Frontal cortex (tissue), 4 donors: ENCODE results near the gene DIP2B. TPM values are rescaled to one million over a fixed set of nuclear protein-coding genes. Genes with fewer than 3 reads are reported as not detected.
"Not testable (repeated sequence)": the region's sequence is repeated elsewhere in the genome, so short reads cannot be mapped to it uniquely, and the experiment has no call there.

Experiments
- DNase-seq, 2 donors: peaks; one replicate each; pipeline ENCODE4 v3.0.0; 2012; ENCODE audit warnings: low spot score in 2 of 2
- FAIRE-seq: peaks from 2 replicates; lab custom pipeline; 2012; peaks lifted over from hg19 to GRCh38; lab: Jason Lieb, UNC
- total RNA-seq: library from RNA; depleted of rRNA; stranded (reverse); fragments of >200 nt; gene quantifications from one replicate; pipeline ENCODE4 v1.2.3, GENCODE V29; 2014
- donor health status: control.
- donor health status: control.
- donor health status: control.

The DIP2B gene
- total RNA-seq, 1 donor from 2014 or later, result 48.5 TPM

DNA sequence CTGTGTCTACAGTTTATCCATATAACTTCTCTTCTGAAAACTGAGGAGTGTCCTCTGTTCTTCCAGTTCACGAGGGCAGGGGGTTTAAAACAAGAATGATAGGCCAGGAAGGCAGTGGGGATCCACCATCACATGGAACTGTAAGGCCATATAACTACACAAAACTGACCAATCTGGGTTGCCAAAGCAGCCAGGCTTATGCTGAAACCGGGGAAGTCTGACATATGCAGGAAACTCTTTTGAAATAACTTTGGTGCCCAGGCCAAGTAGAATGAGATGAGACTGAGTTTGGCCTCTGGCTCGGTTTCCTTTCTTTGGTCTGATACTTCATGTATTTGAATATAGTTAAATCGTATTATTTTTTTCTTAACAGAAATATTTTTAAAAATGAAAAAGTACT lies 241.1 kb downstream of the DIP2B start:
- DNase-seq (no peak), FAIRE-seq (no peak)

DNA sequence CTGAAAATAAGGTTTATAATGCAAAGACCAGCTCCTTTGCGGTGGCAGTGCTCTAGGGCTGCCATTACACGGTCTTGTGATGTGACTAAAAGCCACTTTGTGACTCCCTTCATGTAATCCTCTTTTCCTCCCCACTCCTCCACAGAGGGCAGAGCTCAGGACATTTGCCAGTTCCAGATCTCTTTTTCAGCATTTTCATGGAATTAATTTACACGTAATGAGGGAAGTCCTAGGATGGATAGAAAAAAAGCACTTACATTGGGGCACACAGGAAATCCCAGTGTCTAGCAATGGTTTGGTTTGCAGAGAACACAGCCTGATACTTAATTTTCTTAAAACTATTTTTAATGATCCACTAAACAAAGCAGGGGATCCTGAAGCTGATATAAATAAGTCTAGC lies 241.6 kb downstream of the DIP2B start:
- FAIRE-seq (no peak), DNase-seq (no peak)

DNA sequence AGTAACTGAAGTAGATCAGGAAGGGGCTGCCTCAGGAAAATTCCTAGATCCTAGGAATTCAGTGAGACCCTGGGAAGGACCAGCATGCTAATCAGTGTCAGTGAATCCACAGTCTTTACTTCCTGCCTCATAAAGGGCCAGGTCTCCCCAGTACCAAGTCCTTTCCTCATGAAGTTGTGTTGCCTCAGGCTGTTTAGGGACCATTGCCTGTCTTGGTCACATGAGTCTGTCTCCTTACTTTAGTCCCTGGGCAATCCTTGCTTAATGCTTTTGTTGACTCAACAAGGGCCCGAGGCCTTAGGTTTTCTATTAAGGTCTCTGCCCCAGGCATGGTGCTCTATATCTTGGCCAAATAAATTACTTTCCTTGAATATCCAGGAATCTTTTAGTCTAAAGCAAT lies 243.0 kb downstream of the DIP2B start:
- no peak for DNase-seq
- no peak for FAIRE-seq

DNA sequence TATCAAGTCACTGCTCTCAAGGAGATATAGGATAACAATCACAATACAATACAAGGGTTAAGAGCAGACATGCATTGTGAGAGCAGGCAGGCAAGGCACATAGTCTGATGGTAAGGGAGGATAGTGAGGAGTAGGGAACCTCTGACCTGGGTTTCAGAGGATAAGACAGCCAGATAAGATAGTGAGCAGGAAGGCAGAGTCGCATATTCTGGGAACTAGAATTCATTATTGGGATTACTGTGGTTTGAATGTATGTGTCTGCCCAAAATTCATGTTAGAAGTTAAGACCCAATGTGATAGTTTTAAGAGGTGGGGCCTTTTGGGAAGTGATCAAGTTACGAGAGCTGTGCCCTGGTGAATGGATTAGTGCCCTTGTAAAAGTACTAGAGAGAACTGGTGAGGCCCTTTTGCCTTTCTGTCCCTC lies 244.7 kb downstream of the DIP2B start:
- no peak for FAIRE-seq
- DNase-seq, result no peak

DNA sequence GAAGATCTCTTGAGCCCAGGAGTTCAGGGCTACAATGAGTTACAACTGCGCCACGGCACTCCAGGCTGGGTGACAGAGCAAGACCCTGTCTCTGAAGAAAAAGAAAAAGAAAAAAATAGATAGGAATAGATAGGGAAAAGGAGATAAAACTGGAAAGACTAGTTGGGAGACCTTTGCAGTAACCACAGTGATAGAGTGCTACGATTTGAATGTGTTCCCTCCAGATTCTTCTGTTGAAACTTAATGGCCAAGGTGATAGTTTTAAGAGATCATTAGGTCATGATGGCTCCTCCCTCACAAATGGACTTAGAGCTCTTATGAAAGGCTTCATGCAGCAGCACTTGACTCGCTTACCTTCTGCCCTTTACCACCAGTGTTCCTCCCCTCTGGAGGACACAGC lies 245.6 kb downstream of the DIP2B start:
- DNase-seq (no peak), FAIRE-seq (no peak)

DNA sequence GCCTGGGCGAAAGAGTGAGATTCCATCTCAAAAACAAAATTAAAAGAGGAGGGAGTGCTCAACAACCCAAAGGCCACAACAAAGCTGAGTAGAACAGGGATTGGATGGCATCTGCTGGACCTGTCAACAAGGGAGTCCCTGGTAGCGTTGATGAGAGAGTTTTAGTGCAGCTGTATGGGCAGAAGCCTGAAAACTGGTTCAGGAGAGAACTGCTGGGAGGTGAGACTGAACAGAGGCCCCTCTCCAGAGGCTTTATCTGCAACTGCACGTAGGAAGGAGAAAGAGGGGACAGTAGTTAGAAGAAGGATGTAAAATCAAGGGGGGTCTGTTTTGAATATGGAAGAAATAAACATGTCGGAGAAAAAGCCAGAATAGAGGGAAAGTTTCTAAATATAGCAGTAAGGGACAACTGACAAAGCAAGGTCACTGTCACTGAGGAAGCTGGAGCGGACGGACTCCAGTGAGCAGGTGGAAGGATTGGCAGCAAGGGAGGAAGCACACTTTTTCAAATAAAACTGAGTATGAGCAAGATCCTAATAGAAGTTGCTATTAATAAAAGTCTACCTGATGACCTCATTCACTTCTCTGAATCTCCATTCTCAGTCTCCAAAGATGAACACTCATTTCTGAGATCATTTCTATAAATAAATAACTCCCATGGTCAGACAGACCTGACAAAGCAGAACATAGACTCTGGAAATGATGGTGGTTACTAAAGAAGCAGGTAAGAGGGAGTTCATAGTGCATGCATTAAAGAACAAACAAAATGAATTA lies 247.3 kb downstream of the DIP2B start:
- FAIRE-seq (no peak), DNase-seq (peak in 1 of 2 donors; percentile 32)

DNA sequence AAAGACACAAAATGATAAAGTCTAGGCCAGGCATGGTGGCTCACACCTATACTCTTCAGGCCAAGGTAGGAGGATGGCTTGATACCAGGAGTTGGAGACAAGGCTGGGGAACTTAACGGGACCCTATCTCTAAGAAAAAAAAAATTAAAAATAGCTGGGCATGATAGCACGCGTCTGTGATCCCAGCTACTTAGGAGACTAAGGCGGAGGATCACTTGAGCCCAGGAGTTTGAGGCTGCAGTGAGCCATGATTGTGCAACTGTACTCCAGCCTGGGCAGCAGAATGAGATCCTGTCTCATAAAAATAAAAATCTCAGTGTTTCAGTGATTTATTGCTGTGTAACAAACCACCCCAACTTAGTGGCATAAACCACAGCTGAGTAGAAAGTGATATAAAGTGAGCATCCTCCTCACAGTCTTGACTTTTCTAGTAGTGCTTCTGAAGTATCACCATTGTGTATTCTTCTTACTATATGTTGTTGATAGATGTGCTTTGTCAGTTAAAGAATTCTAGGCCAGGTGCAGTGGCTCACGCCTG lies 248.5 kb downstream of the DIP2B start:
- FAIRE-seq, result no peak
- DNase-seq, result no peak

DNA sequence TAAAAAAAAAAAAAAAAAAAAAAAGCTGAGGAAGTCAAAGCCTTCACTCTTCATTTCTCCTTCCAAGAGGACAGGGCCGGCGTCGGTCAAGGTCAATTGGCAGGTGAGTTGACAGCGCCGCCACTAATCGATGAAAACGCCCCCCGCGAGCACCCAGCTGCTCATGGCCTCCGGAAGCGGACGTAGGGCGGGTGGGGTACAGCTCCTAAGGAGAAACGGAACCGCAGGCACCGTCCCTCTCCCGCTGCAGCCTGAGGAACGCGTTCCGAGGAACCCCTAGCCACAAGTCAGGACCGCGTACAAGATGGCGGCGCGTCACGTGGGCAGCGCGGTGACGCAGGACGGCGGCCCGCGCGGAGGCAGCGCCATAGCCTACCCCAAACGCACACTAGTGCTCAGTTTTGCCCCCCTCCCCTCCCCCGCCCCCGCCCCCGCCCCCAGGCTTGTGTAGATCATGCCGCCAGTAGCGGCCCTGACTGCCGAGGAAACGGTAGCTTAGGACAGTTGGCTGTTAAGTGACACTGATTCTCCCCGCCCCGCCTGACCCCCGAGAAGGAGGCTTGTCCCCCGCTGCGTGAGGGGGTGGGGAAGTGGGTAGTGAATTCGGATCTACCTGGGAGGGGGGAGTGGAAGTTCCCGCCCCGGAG lies 259.0 kb downstream of the DIP2B start, which contains the start of gene ATF1:
ATF1 (plus strand) TSS at position 463 of the 647 bp plus-strand sequence. CDS start 16,045 bp downstream, outside the sequence.
- DNase-seq (peak; percentile 90 to 92), FAIRE-seq (no peak)

DNA sequence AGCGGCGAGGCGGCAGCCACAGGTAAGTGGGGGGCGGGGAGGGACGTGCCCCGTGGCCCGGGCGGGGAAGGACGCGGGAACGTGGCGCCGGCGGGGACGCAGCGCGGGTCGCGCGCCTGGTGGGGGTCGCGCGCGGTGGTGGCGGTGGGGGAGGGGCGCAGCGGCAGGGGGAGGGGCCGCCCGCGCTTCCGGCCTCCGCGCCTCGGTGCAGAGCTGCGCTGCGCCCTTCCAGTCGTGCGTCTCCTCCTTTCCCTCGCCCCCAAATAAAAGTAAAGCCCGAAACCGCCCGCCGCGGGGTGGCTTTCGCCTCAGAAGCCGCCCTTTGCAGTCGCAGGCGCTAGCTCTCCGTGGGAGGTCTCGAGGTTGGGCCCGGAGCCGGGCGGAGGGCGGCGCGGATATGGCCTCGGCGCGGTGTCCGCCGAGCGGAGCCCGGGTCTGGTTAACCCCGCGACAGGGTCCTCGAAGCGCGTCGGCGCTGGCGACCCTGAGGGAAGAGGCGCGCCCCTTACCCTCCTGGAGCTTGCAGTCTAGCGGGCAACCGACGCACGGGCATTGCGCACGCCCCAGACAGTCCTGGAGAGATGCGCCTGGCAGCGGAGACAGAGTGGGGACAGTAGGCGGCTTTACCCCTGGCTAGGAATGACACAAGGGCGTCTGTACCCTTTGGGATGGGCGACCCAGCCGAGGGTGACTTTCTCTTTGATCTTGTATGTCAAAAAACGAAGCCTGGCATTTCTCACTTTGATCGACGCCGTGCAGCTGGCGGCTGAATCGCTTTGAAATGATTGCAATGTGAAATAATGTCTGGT lies 259.7 kb downstream of the DIP2B start:
- DNase-seq, result peak; percentile 73 to 82
- FAIRE-seq, result no peak

DNA sequence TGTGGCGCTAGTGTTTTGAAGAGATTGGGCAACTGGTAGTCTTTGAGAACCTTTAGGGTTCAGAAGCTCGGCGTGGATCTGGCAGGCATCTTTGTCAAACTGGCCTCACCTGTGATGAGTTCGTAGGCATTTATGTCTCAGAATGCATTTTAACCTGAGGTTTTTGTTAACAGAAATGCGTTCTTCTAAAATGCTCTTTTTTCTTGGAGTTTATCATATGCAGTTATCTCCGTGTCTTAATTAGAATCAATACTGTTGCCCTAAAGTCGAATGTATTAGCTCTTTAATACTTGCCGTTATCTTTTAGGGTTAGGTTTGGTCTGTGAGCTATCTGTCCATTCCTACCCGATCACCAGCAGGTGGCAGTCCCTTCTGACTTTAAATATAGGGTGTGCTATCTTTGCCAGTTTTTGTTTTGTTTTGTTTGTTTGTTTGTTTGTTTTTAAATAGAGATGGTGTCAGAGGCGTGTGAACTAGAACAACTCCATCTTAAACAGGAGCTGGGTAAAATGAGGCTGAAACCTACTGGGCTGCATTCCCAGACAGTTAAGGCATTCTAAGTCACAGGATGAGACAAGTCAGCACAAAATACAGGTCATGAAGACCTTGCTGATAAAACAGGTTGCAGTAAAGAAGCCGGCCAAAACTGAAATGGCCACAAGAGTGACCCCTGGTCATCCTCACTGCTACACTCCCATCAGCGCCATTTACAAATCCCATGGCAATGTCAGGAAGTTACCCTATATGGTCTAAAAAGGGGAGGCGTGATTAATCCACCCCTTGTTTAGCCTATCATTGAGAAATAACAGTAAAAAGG lies 260.5 kb downstream of the DIP2B start:
- DNase-seq (peak; percentile 47 to 57), FAIRE-seq (no peak)

DNA sequence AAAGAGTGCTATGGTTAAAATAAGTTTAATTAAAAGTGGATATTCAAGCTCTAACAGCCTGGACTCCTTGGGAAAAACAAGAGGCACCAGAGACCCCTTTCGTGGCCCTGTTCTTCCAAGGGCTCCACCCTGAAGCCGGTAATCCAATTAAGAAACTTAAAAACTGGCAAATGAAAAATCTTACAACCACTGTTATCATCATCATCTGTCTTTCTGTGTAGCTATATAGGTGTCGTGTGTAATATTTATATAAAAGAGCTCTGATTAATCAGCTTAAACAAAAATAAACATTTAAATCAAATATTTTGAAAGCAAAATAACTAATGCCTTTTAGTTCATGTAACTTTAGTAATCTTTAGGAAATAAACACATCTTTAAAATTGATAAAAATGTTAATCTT lies 263.6 kb downstream of the DIP2B start:
- DNase-seq (no peak), FAIRE-seq (no peak)

DNA sequence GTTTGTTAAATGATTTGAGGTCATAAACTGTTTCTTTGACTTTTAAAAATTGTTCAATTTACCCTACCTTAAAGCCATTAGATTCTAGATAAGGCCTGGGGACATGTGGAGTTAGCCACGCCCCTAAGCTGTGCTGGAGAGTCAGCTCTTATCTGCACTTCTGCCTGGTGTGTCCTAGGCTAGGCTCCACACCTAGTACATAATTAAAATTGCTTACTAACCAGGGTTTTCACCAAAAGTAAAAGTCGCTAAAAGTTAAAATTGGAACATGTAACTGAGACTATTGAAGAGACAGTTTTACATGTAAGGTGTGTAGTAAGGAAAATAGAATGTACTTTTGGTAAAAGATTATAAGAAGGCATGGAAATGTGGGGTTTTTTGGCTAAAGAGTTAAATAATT lies 264.0 kb downstream of the DIP2B start:
- DNase-seq, FAIRE-seq: not testable (repeated sequence)

DNA sequence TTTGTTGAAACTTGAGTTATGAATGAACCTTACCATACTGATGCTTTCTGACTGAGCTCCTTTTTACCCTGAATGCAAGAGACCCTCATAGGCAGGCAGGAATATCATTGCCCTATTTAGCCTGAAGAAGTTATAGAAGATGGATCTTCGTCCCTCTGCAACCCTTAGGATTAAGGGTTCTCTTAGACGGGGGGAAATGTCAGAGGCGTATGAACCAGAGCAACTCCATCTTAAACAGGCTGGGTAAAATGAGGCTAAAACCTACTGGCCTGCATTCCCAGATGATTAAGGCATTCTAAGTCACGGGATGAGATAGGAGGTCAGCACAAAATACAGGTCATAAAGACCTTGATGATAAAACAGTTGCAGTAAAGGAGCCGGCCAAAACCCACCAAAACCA lies 266.6 kb downstream of the DIP2B start:
- no peak for FAIRE-seq
- DNase-seq, result no peak

DNA sequence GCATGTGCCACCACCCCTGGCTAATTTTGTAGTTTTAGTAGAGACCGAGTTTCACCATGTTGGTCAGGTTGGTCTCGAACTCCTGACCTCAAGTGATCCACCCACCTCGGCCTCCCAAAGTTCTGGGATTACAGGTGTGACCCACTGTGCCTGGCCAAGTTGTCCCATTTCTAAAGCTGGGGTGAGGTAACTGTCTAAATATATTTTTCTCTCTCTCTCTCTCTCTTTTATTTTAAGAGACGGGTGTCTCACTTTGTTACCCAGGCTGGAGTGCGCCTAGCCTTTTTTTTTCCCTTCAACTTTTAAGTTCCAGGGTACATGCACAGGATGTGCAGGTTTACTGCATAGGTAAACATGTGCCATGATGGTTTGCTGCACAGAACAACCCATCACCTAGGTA lies 267.7 kb downstream of the DIP2B start:
- DNase-seq (no peak), FAIRE-seq (no peak)

DNA sequence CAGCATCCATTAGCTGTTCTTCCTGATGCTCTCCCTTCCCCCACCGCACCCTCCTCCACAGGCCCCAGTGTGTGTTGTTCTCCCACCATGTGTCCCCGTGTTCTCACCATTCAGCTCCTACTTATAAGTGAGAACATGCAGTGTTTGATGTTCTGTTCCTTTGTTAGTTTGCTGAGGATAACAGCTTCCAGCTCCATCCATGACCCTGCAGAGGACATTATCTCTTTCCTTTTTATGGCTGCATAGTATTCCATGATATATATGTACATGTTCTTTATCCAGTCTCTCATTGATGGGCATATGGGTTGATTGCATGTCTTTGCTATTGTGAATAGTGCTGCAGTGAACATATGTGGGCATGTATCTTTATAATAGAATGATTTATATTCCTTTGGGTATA lies 268.1 kb downstream of the DIP2B start:
- FAIRE-seq, result no peak
- no peak for DNase-seq

DNA sequence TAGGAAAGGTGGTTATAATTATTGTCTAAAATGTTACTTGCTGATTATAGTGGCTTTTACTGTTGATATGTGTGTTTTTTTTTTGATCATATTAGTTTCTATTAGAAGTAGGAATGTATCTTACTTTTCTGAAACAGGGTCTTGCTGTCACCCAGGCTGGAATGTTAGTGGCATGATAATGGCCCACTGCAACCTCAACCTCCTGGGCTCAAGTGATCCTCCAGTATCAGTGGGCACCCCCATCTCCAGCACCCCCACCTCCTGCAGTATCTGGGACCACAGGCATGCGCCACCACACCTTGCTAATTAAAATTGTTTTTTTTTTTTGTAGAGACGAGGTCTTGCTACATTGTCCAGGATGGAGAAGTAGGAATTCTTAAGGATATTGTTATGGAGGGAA lies 270.5 kb downstream of the DIP2B start:
- DNase-seq, result no peak
- FAIRE-seq, result no peak

DNA sequence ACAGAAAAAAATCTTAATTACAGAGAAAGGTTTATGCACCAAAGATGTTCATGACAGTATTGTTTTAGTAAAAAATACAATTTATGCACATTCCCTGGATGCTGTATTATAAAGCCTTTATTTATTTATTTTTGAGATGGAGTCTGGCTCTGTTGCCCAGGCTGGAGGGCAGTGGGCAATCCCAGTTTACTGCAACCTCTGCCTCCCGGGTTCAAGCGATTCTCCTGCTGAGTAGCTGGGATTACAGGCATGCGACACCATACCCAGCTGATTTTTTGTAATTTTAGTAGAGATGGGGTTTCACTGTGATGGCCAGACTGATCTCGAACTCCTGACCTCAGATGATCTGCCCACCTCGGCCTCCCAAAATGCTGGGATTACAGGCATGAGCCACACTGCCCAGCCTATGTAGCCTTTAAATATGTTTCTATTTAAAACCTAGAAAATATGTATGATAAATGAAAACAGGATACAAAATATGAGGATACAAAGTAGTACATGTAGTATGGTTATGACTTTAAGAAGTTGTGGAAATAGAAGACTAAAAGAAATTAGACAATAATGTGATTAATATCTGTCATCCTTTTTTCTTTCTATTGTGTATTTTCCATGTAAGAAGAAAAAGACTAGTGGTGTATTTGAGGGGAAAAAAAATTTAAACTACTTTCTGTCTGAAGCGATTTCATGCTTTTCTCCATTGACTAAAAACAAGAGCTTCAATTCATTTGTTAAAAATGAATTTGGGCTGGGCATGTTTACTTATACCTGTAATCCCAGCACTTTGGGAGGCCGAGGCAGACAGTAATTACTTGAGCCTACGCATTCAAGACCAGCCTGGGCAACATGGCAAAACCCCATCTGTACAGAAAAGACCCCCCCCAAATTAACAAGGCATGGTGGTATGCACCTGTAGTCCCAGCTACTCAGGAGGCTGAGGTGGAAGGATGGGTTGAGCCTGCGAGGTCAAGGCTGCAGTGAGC lies 272.3 kb downstream of the DIP2B start:
- FAIRE-seq (no peak), DNase-seq (no peak)
